K562 (cell line): Measurements from ENCODE around the gene RGS6. TPM values are rescaled to one million over a fixed set of nuclear protein-coding genes. Genes with fewer than 3 reads are reported as not detected.

Experiments
- ATAC-seq: fragments of 200-7000 bp; cut with Tn5 transposase; 3 replicates; pipeline ENCODE4 v1.9.1; 2020; ENCODE audit warnings: moderate library complexity
- BruUV-seq: library from RNA; stranded (reverse); fragments of 400-500 nt; replicated peaks from 2 replicates; lab custom pipeline; 2021; lab: Mats Ljungman, UMichigan
- CTCF ChIA-PET: fragments of 300-600 bp; formaldehyde crosslinking; extraction: SDS; loops from one replicate; lab custom pipeline; 2021; ENCODE audit warnings: low intra/inter-chr PET ratio; lab: Yijun Ruan, JAX
- POLR2A ChIA-PET: fragments of 300-600, 350-650 bp; sonication (Branson Sonifier 250); formaldehyde crosslinking; extraction: SDS; loops from one replicate; lab custom pipeline; 2021; ENCODE audit warnings: antibody characterized with exemption, inconsistent platforms; lab: Yijun Ruan, JAX
- DNase-seq, 4 experiments: peaks; one replicate each; pipeline versions ENCODE4 v3.0.0 to v3.0.0-alpha.2; 2011 to 2018; ENCODE audit warnings: low spot score in 3 of 4, mixed read lengths in 3 of 4; ENCODE audit errors: extremely low read depth in 1 of 4
- FAIRE-seq: peaks from 2 replicates; lab custom pipeline; 2011; peaks lifted over from hg19 to GRCh38; lab: Jason Lieb, UNC
- H2AFZ ChIP-seq: 2 replicates; pipeline ENCODE4 v1.6.0; 2011; ENCODE audit warnings: low read depth, low read length, control low read depth, inconsistent platforms
- H3K27ac ChIP-seq: fragments of 200-600 bp; 3 replicates; pipeline ENCODE4 v1.8.0; 2011; ENCODE audit warnings: low read depth, mild to moderate bottlenecking, control low read depth, inconsistent platforms, low read length, moderate library complexity, mixed read lengths; ENCODE audit errors: extremely low read depth
- H3K27me3 ChIP-seq, 2 experiments: fragments of 300-600 bp in 1 of 2; 2 replicates in 1 of 2; 3 replicates in 1 of 2; pipeline versions ENCODE4 v1.6.0 to v1.8.0; 2011; ENCODE audit warnings: inconsistent platforms in 2 of 2, low read length in 2 of 2, mild to moderate bottlenecking in 1 of 2, mixed read lengths in 1 of 2, moderate library complexity in 1 of 2; ENCODE audit not compliant: control insufficient read depth in 2 of 2, insufficient read depth in 2 of 2
- H3K36me3 ChIP-seq: fragments of 300-600 bp; 3 replicates; pipeline ENCODE4 v1.8.0; 2011; ENCODE audit warnings: mild to moderate bottlenecking, low read length, inconsistent platforms; ENCODE audit not compliant: control insufficient read depth, insufficient read depth
- H3K4me1 ChIP-seq, 2 experiments: fragments of 200-600 bp in 1 of 2; replicated peaks in 1 of 2; 2 replicates in 1 of 2; 3 replicates in 1 of 2; pipeline versions ENCODE4 v1.5.1 to v1.8.0; 2011; ENCODE audit warnings: inconsistent platforms in 2 of 2, low read length in 2 of 2, mild to moderate bottlenecking in 1 of 2, mixed read lengths in 1 of 2, moderate library complexity in 1 of 2; ENCODE audit not compliant: control insufficient read depth in 2 of 2, insufficient read depth in 2 of 2
- H3K4me2 ChIP-seq: 2 replicates; pipeline ENCODE4 v1.6.1; 2011; ENCODE audit warnings: low read length, control low read depth, inconsistent platforms, mixed read lengths; ENCODE audit not compliant: insufficient read depth
- H3K4me3 ChIP-seq: fragments of 200-600 bp; sonication (generic), shearing (Covaris generic); 2 replicates; pipeline ENCODE4 v1.5.1; 2016; ENCODE audit warnings: control low read depth, inconsistent platforms
- H3K79me2 ChIP-seq: fragments of 200-600 bp; 3 replicates; pipeline ENCODE4 v1.8.0; 2011; ENCODE audit warnings: low read length, inconsistent platforms; ENCODE audit not compliant: control insufficient read depth, insufficient read depth
- H3K9ac ChIP-seq, 2 experiments: 2 replicates each; pipeline versions ENCODE4 v1.6.0 to v1.6.1; 2011; ENCODE audit warnings: low read depth in 2 of 2, low read length in 2 of 2, control low read depth in 1 of 2, inconsistent platforms in 1 of 2, mild to moderate bottlenecking in 1 of 2, mixed read lengths in 1 of 2; ENCODE audit not compliant: insufficient read depth in 1 of 2
- H3K9me1 ChIP-seq: one replicate; pipeline ENCODE4 v1.6.0; 2011; ENCODE audit warnings: inconsistent platforms, mild to moderate bottlenecking, low read length, moderate library complexity; ENCODE audit not compliant: control insufficient read depth, insufficient read depth
- H3K9me3 ChIP-seq: replicated peaks from 2 replicates; pipeline ENCODE4 v1.5.1; 2011; ENCODE audit warnings: low read depth, low read length, inconsistent platforms; ENCODE audit not compliant: control insufficient read depth, insufficient read depth
- H4K20me1 ChIP-seq: replicated peaks from 2 replicates; pipeline ENCODE4 v1.6.1; 2011; ENCODE audit warnings: low read length, inconsistent platforms, mixed read lengths; ENCODE audit not compliant: control insufficient read depth, insufficient read depth
- GATA2 ChIP-seq: sonication (generic); formaldehyde crosslinking; IDR thresholded peaks from 2 replicates; pipeline ENCODE4 v1.4.0; 2020; ENCODE audit warnings: mild to moderate bottlenecking, missing genetic modification reagents
- MAFG ChIP-seq: fragments of 450-650 bp; conservative IDR thresholded peaks from 2 replicates; pipeline ENCODE4 v1.6.1; 2016; ENCODE audit warnings: missing genetic modification characterization, missing compliant biosample characterization
- POLR2AphosphoS2 ChIP-seq: IDR thresholded peaks from 2 replicates; pipeline ENCODE4 v1.6.1; 2012; ENCODE audit warnings: low read length, improper control_type of control experiment
- PTTG1 ChIP-seq: fragments of 450-650 bp; IDR thresholded peaks from 2 replicates; pipeline ENCODE4 v1.6.1; 2016; ENCODE audit warnings: low read depth, mild to moderate bottlenecking, missing genetic modification characterization, missing compliant biosample characterization
- ZBTB9 ChIP-seq: fragments of 450-650 bp; formaldehyde crosslinking; IDR thresholded peaks from 2 replicates; pipeline ENCODE4 v1.4.0; 2020; ENCODE audit warnings: mild to moderate bottlenecking, moderate library complexity
- ZNF436 ChIP-seq: fragments of 250-450, 450-650 bp; sonication (Bioruptor Pico); formaldehyde crosslinking; IDR thresholded peaks from 2 replicates; pipeline ENCODE4 v1.7.0; 2020; ENCODE audit warnings: mild to moderate bottlenecking
- WGBS: fragments of 100-300 bp; shearing (Covaris generic); methylation state at CpG from one replicate; pipeline ENCODE4 v1.1.6; 2016; ENCODE audit warnings: low coverage, mixed read lengths; ENCODE audit not compliant: insufficient coverage; ENCODE audit errors: missing lambda C conversion rate; 5-methylcytosine and 5-hydroxymethylcytosine counted together
- in situ Hi-C: fragments of 300-500 bp; cut with MboI; formaldehyde crosslinking; loops from 4 replicates; pipeline ENCODE4 v1.15.0; 2018; ENCODE audit warnings: inconsistent platforms, mixed read lengths
- intact Hi-C: fragments of 100-400 bp; cut with micrococcal nuclease; formaldehyde crosslinking; loops from 2 replicates; pipeline ENCODE4 v1.14.2; 2022
- polyA plus RNA-seq, 8 experiments: library from polyadenylated mRNA; depleted of rRNA in 4 of 8; stranded (reverse) in 5 of 8; unstranded in 3 of 8; fragments of >200 nt; fragmentation: Nextera tagmentation in 2 of 8; fragmentation: Illumina TruSeq in 1 of 8; extraction: Ambion mirVana in 2 of 8; extraction: Trizol in 1 of 8; gene quantifications; 2 replicates each; pipeline versions ENCODE4 v1.2.1 to v1.2.3, GENCODE V29; 2011 to 2014; ENCODE audit warnings: inconsistent platforms in 1 of 8, missing spikeins in 1 of 8
- total RNA-seq, 7 experiments: library from RNA; depleted of rRNA in 6 of 7; stranded (reverse); fragments of >200 nt in 6 of 7; fragmentation: Illumina TruSeq in 2 of 7; extraction: Trizol in 2 of 7; gene quantifications; 2 replicates each; pipeline versions ENCODE4 v1.2.1 to v1.2.3, GENCODE V29; 2011 to 2021; ENCODE audit warnings: low replicate concordance in 1 of 7
- TF ChIP-seq, protein P1 (sequence below): IDR thresholded peaks from 2 replicates; pipeline ENCODE4 v1.6.1; 2016; ENCODE audit warnings: missing genetic modification characterization, missing compliant biosample characterization
- TF ChIP-seq, protein P2 (sequence below): sonication (generic); formaldehyde crosslinking; IDR thresholded peaks from 2 replicates; pipeline ENCODE4 v1.8.1; 2023; ENCODE audit warnings: mild to moderate bottlenecking, missing genetic modification reagents

Gene RGS6
- total and polyA plus RNA-seq, 9 of the 15 experiments (the other 6 are each of a cell fraction or from before 2014, with no cell fraction given): not detected

- no peak overlapping the region for H3K4me2 ChIP-seq
- H3K27me3 ChIP-seq: peaks cover 0 to 4% of the 10 kb centered on the region in 2 experiments; a peak in 1 of 5 replicates
- H3K36me3 ChIP-seq: no peaks in the 10 kb centered on the region
- intact Hi-C loops (no loop called here), in situ Hi-C loops (no loop called here)
- no peaks in the 10 kb centered on the region for H3K79me2 ChIP-seq
- no peak overlapping the region for H2AFZ ChIP-seq
- H3K9me3 ChIP-seq: no peaks in the 10 kb centered on the region
- no peak for DNase-seq
- H3K4me3 ChIP-seq: no peak overlapping the region
- 0% methylated on average over 2 of the region's 2 CpGs for WGBS
- no peaks in the 10 kb centered on the region for H4K20me1 ChIP-seq
- H3K27ac ChIP-seq: no peak overlapping the region
- no peak for ATAC-seq
- no peaks in the 10 kb centered on the region for H3K4me1 ChIP-seq
- BruUV-seq: no TSS peak
- FAIRE-seq: no peak
- POLR2A ChIA-PET: interaction anchor here (0.6 kb wide), 1 partner anchor 59 kb away, joined by 3 read pairs; no protein-coding TSS in a partner anchor
- TF ChIP-seq GATA2: no peak
- no peak overlapping the region for H3K9ac ChIP-seq
- CTCF ChIA-PET: no interaction called here
- H3K9me1 ChIP-seq: no peaks in the 10 kb centered on the region
These were observed 502.6 kb downstream of the RGS6 start for GRCh38 chr14:72434856-72435255.

DNA sequence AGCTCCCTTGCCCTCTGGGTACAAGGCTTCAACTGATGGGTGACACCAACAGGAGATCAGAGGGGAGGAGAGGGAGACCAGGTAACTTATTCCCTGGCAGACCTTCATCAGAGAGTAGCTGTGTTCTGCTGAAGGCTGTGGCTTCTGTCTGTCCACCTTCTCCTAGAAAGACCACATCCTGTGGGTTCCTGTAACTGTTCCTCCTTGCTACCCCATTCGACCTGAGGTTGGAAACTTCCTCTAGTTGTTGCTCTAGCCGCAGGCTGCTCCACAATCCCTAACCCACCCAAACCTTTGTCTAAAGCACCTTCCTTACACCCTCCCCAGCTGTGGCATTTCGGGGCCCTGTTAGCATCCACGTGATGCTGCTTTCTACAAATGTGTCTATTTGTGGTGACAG is 507.5 kb downstream of the RGS6 start:
- Histone ChIP-seq H3K27ac (no peak overlapping the region), H3K79me2 (no peaks in the 10 kb centered on the region), H4K20me1 (no peaks in the 10 kb centered on the region), H3K9me1 (no peaks in the 10 kb centered on the region), H3K9me3 (no peaks in the 10 kb centered on the region), H3K4me1 (no peaks in the 10 kb centered on the region), H3K4me2 (no peak overlapping the region), H3K36me3 (no peaks in the 10 kb centered on the region), H2AFZ (no peak overlapping the region), H3K9ac (no peak overlapping the region), H3K4me3 (no peak overlapping the region), H3K27me3 (peaks cover 2 to 10% of the 10 kb centered on the region in 2 experiments; a peak in 3 of 5 replicates)
- 0% methylated on average over 3 of the region's 4 CpGs for WGBS
- in situ Hi-C loops (no loop called here), intact Hi-C loops (no loop called here)
- ATAC-seq: no peak
- CTCF ChIA-PET: no interaction called here
- POLR2A ChIA-PET: interaction anchor here (0.6 kb wide), 1 partner anchor 589 kb away, joined by 3 read pairs; no protein-coding TSS in a partner anchor
- BruUV-seq: no TSS peak
- FAIRE-seq: no peak
- DNase-seq: no peak
- TF ChIP-seq ZBTB9: no peak
- no peak for TF ChIP-seq POLR2AphosphoS2
- TF ChIP-seq, protein P1, sequence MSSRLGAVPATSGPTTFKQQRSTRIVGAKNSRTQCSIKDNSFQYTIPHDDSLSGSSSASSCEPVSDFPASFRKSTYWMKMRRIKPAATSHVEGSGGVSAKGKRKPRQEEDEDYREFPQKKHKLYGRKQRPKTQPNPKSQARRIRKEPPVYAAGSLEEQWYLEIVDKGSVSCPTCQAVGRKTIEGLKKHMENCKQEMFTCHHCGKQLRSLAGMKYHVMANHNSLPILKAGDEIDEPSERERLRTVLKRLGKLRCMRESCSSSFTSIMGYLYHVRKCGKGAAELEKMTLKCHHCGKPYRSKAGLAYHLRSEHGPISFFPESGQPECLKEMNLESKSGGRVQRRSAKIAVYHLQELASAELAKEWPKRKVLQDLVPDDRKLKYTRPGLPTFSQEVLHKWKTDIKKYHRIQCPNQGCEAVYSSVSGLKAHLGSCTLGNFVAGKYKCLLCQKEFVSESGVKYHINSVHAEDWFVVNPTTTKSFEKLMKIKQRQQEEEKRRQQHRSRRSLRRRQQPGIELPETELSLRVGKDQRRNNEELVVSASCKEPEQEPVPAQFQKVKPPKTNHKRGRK (tag): no peak
- TF ChIP-seq MAFG (tag): no peak
- no peak for TF ChIP-seq ZNF436 (CRISPR knock-in tag)
- TF ChIP-seq, protein P2, sequence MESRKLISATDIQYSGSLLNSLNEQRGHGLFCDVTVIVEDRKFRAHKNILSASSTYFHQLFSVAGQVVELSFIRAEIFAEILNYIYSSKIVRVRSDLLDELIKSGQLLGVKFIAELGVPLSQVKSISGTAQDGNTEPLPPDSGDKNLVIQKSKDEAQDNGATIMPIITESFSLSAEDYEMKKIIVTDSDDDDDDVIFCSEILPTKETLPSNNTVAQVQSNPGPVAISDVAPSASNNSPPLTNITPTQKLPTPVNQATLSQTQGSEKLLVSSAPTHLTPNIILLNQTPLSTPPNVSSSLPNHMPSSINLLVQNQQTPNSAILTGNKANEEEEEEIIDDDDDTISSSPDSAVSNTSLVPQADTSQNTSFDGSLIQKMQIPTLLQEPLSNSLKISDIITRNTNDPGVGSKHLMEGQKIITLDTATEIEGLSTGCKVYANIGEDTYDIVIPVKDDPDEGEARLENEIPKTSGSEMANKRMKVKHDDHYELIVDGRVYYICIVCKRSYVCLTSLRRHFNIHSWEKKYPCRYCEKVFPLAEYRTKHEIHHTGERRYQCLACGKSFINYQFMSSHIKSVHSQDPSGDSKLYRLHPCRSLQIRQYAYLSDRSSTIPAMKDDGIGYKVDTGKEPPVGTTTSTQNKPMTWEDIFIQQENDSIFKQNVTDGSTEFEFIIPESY (CRISPR knock-in tag): no peak
- TF ChIP-seq PTTG1 (tag): no peak
